GM23248 (cell line): ENCODE results near the gene COA8.

ENCODE experiments used
- EZH2 ChIP-seq: fragments of 200-600 bp; sonication (generic); IDR thresholded peaks from 2 replicates; pipeline ENCODE4 v1.6.1; 2018; ENCODE audit warnings: antibody characterized with exemption, mild to moderate bottlenecking; ENCODE audit not compliant: insufficient read depth, poor library complexity, severe bottlenecking
- EZH2phosphoT487 ChIP-seq: fragments of 200-600 bp; sonication (generic); IDR thresholded peaks from 2 replicates; pipeline ENCODE4 v1.6.1; 2018; ENCODE audit warnings: antibody characterized with exemption, moderate library complexity, mild to moderate bottlenecking, low read depth; ENCODE audit not compliant: insufficient read depth

- TF ChIP-seq EZH2 (no peak), EZH2phosphoT487 (no peak)
These were observed 34.0 kb upstream of the COA8 start, which contains the start of gene TRMT61A for GRCh38 chr14:103528587-103529382.
